Measurements from ENCODE around the gene GRK3. TPM values are rescaled to one million over a fixed set of nuclear protein-coding genes. Genes with fewer than 3 reads are reported as not detected.
"Not testable (repeated sequence)": the region's sequence is repeated elsewhere in the genome, so short reads cannot be mapped to it uniquely, and the experiment has no call there.

The GRK3 gene
- total RNA-seq: 11.5 TPM
- polyA plus RNA-seq (ENCODE audit: insufficient read depth, low read depth, low replicate concordance): 1.6 TPM
- long read RNA-seq, donor 1, full-length matches to known transcripts: 1 of 1 reads
- long read RNA-seq, donor 1, partial matches to known transcripts: 0 of 1 reads
- long read RNA-seq, donor 1, other reads (novel, unspliced or antisense): 0 of 1 reads
- long read RNA-seq, donor 2: 0 reads
- long read RNA-seq, donor 3, full-length matches to known transcripts: 1 of 1 reads
- long read RNA-seq, donor 3, partial matches to known transcripts: 0 of 1 reads
- long read RNA-seq, donor 3, other reads (novel, unspliced or antisense): 0 of 1 reads
- long read RNA-seq, donor 4: 0 reads
- long read RNA-seq, donor 5: 0 reads
- long read RNA-seq, donor 6: 0 reads
- long read RNA-seq, donor 7, full-length matches to known transcripts: 6 of 10 reads
- long read RNA-seq, donor 7, partial matches to known transcripts: 1 of 10 reads
- long read RNA-seq, donor 7, other reads (novel, unspliced or antisense): 3 of 10 reads
- long read RNA-seq, donor 8: 0 reads
- long read RNA-seq, donor 9: 0 reads
- long read RNA-seq, donor 10: 0 reads

DNA sequence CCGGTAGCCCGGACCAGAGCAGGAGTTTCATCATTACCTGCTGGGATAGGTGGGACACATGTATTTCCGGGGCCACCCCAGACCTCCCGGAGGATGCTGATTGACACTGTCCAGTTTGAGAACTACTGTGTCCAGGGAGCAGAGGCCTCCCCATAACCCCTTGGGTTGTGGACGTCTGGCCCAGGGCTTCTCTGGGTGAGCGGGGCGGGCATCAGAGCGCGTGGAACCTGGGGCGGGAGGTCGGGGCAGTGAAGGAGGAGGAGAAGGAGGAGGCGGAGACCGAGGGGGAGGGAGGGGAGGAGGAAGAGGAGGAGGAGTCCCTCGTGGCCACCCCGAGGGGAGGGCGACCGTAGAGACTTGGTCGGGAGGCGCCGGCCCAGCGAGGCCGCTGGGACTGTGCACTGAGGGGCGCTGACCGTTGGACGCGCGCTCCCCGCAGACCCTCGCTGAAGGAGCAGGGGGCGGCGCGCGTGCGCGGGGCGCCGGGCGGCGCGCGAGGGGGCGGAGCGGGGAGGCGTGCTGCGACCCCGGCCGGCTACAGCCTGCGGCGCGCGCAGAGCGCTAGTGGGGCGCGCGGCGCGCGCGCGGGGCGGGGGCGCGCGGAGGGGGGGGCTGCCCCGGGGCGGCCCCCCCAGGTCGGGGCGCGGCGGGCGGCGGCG lies at the start of gene GRK3:
TSS of gene GRK3 (plus strand) at position 356 of the 659 bp plus-strand sequence. CDS start 366 bp downstream, outside the sequence.
- intact Hi-C loops (cut with DNase I): no loop called here
- Histone ChIP-seq H3K4me1 (ENCODE audit: control insufficient read depth in 2 of 3, insufficient read depth in 2 of 3, low read depth in 1 of 3, low read length in 3 of 3) (peaks cover 0 to 5% (median 0%) of the 10 kb centered on the region in 3 donors), H3K4me3 (ENCODE audit: low read length in 3 of 3) (peak within 1 kb of the TSS; percentile 49 to 74 (median 67)), H3K9me3 (ENCODE audit: control insufficient read depth in 2 of 3, insufficient read depth in 1 of 3, low read length in 3 of 3) (no peaks in the 10 kb centered on the region), H3K27ac (ENCODE audit: low read depth in 2 of 2, low read length in 2 of 2) (peak within 1 kb of the TSS; percentile 29 to 65), H3K27me3 (ENCODE audit: control insufficient read depth, insufficient read depth, low read length) (no peaks in the 10 kb centered on the region), H3K36me3 (ENCODE audit: control insufficient read depth in 2 of 3, insufficient read depth in 3 of 3, low read length in 3 of 3) (no peaks in the 10 kb centered on the region), H3K9ac (ENCODE audit: low read length in 3 of 3) (peak within 1 kb of the TSS; percentile 12 to 48 (median 41))
- TF ChIP-seq CTCF (IDR thresholded peaks at IDR 0.05; ENCODE audit: borderline replicate concordance, extremely low read depth, insufficient read depth): no peak
- FAIRE-seq: no peak
- peak; percentile 76 to 93 (median 87) for DNase-seq

- Histone ChIP-seq H3K27me3 (ENCODE audit: control insufficient read depth, insufficient read depth, low read length) (no peaks in the 10 kb centered on the region), H3K27ac (ENCODE audit: low read depth in 2 of 2, low read length in 2 of 2) (no peak overlapping the region), H3K4me3 (ENCODE audit: low read length in 3 of 3) (no peak overlapping the region), H3K4me1 (ENCODE audit: control insufficient read depth in 2 of 3, insufficient read depth in 2 of 3, low read depth in 1 of 3, low read length in 3 of 3) (no peaks in the 10 kb centered on the region), H3K9ac (ENCODE audit: low read length in 3 of 3) (no peak overlapping the region), H3K36me3 (ENCODE audit: control insufficient read depth in 2 of 3, insufficient read depth in 3 of 3, low read length in 3 of 3) (no peaks in the 10 kb centered on the region), H3K9me3 (ENCODE audit: control insufficient read depth in 2 of 3, insufficient read depth in 1 of 3, low read length in 3 of 3) (peaks cover 0 to 3% (median 0%) of the 10 kb centered on the region in 3 donors)
- DNase-seq: no peak
- TF ChIP-seq CTCF (IDR thresholded peaks at IDR 0.05; ENCODE audit: borderline replicate concordance, extremely low read depth, insufficient read depth): no peak
- FAIRE-seq: no peak
- intact Hi-C loops (cut with DNase I): no loop called here
Measured at GRCh38 chr22:25518000-25518663, 46.3 kb upstream of the GRK3 start.

DNA sequence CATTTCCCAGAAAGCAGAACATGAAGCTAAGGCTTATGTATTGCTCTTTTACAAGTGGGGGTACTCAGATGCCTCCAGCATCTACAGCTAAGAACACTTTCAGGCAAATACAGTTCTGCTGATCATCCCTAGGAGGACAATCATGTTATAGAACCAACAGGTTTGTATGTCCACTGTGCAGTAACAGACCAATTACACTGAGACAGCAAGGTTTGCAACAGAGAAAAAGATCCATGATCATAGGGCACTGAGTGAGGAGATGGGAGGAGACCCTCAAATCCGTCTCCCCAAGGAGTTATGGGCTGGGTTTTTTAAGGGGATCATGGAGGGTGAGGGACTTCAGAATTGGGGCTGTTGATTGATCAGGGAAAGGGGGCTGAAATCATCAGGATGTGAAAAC lies 39.1 kb upstream of the GRK3 start:
- TF ChIP-seq CTCF (IDR thresholded peaks at IDR 0.05; ENCODE audit: borderline replicate concordance, extremely low read depth, insufficient read depth): no peak
- no peaks in the 10 kb centered on the region for H3K36me3 ChIP-seq (ENCODE audit: control insufficient read depth in 2 of 3, insufficient read depth in 3 of 3, low read length in 3 of 3)
- no peaks in the 10 kb centered on the region for H3K4me1 ChIP-seq (ENCODE audit: control insufficient read depth in 2 of 3, insufficient read depth in 2 of 3, low read depth in 1 of 3, low read length in 3 of 3)
- H3K9me3 ChIP-seq (ENCODE audit: control insufficient read depth in 2 of 3, insufficient read depth in 1 of 3, low read length in 3 of 3): peaks cover 0 to 9% (median 2%) of the 10 kb centered on the region in 3 donors
- no peak for FAIRE-seq
- H3K27me3 ChIP-seq (ENCODE audit: control insufficient read depth, insufficient read depth, low read length): no peaks in the 10 kb centered on the region
- intact Hi-C loops (cut with DNase I): no loop called here
- H3K9ac ChIP-seq (ENCODE audit: low read length in 3 of 3): no peak overlapping the region
- no peak overlapping the region for H3K27ac ChIP-seq (ENCODE audit: low read depth in 2 of 2, low read length in 2 of 2)
- DNase-seq: no peak
- no peak overlapping the region for H3K4me3 ChIP-seq (ENCODE audit: low read length in 3 of 3)

DNA sequence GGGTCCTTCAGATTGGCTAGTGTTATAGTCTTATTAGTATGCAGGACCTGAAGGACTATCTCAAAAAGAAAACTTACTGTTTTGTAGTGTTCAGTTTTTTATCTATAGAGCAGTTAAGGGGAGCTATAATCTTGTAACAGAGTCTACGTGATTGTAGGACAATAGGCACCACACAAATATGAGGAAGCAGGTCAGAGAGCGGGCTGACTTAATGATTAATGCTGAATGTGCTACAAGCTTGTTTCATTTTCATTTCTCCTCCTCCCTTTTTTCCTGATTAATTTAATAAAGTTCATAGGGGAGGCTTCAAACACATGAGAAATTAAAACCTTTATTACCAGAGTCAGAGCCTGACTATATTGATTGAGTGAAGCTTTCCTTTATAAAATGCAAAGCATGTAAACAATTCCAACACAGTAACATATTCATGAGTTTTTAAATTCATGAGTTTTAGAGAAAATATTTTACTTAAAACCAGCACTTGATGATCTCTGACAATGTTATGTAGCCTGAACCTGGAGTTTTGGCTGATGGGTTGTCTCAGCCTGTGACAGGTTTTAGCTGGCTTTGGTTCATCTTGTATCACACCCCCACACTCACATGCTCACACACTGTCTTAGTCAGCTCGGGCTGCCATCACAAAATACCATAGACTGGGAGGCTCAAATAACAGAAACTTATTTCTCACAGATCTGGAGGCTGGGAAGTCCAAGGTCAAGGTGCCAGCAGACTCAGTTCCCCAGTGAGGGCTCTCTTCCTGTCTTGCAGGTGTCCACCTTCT lies 38.5 kb upstream of the GRK3 start:
- peak in 1 of 5 donors; percentile 13 for DNase-seq
- H3K9ac ChIP-seq (ENCODE audit: low read length in 3 of 3); H3K4me3 ChIP-seq (ENCODE audit: low read length in 3 of 3); H3K4me1 ChIP-seq (ENCODE audit: control insufficient read depth in 2 of 3, insufficient read depth in 2 of 3, low read depth in 1 of 3, low read length in 3 of 3); FAIRE-seq; H3K36me3 ChIP-seq (ENCODE audit: control insufficient read depth in 2 of 3, insufficient read depth in 3 of 3, low read length in 3 of 3); H3K27ac ChIP-seq (ENCODE audit: low read depth in 2 of 2, low read length in 2 of 2); H3K27me3 ChIP-seq (ENCODE audit: control insufficient read depth, insufficient read depth, low read length); intact Hi-C loops (cut with DNase I); H3K9me3 ChIP-seq (ENCODE audit: control insufficient read depth in 2 of 3, insufficient read depth in 1 of 3, low read length in 3 of 3): not testable (repeated sequence)

- H3K4me3 ChIP-seq (ENCODE audit: low read length in 3 of 3); H3K27ac ChIP-seq (ENCODE audit: low read depth in 2 of 2, low read length in 2 of 2); H3K4me1 ChIP-seq (ENCODE audit: control insufficient read depth in 2 of 3, insufficient read depth in 2 of 3, low read depth in 1 of 3, low read length in 3 of 3); H3K9ac ChIP-seq (ENCODE audit: low read length in 3 of 3); H3K27me3 ChIP-seq (ENCODE audit: control insufficient read depth, insufficient read depth, low read length); DNase-seq; H3K9me3 ChIP-seq (ENCODE audit: control insufficient read depth in 2 of 3, insufficient read depth in 1 of 3, low read length in 3 of 3); intact Hi-C loops (cut with DNase I); H3K36me3 ChIP-seq (ENCODE audit: control insufficient read depth in 2 of 3, insufficient read depth in 3 of 3, low read length in 3 of 3); FAIRE-seq: not testable (repeated sequence)
Measured at GRCh38 chr22:25527016-25527415, 37.5 kb upstream of the GRK3 start.
